Loucy (cell line): Measurements from ENCODE around the gene ARX.

Experiments used
- EZH2phosphoT487 ChIP-seq: fragments of 200-600 bp; IDR thresholded peaks from 2 replicates; pipeline ENCODE4 v1.6.1; 2018; ENCODE audit warnings: antibody characterized with exemption, mild to moderate bottlenecking, moderate library complexity, borderline replicate concordance
- TF ChIP-seq, protein P1 (sequence below): fragments of 200-600 bp; sonication (generic); conservative IDR thresholded peaks from 2 replicates; pipeline ENCODE4 v1.5.1; 2014; ENCODE audit warnings: mild to moderate bottlenecking, antibody characterized with exemption, low read length

DNA sequence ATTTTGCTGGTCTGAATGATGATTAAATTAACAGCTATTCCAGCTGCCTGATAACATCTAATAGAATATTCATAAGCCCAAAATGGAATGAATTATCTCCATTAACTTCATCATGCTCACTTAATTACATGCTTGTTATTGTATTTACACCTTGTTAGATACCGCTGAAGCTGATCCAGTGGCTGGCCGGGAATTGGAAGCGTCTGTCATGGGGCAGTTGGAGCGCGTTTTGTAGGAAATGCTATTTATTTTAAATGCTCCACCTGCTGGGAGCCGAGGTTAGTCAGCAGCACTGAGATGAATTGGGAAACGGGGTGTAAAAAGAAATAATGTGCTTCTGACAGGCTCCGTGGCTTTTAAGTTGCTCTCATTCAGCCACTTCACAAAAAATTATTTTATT, 25.2 kb downstream of the ARX start:
- TF ChIP-seq, protein P1, sequence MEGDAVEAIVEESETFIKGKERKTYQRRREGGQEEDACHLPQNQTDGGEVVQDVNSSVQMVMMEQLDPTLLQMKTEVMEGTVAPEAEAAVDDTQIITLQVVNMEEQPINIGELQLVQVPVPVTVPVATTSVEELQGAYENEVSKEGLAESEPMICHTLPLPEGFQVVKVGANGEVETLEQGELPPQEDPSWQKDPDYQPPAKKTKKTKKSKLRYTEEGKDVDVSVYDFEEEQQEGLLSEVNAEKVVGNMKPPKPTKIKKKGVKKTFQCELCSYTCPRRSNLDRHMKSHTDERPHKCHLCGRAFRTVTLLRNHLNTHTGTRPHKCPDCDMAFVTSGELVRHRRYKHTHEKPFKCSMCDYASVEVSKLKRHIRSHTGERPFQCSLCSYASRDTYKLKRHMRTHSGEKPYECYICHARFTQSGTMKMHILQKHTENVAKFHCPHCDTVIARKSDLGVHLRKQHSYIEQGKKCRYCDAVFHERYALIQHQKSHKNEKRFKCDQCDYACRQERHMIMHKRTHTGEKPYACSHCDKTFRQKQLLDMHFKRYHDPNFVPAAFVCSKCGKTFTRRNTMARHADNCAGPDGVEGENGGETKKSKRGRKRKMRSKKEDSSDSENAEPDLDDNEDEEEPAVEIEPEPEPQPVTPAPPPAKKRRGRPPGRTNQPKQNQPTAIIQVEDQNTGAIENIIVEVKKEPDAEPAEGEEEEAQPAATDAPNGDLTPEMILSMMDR, result no peak
- TF ChIP-seq EZH2phosphoT487, result no peak
